Breast epithelium (tissue), 4 donors: ENCODE measurements around the gene CCDC91. TPM values are rescaled to one million over a fixed set of nuclear protein-coding genes. Genes with fewer than 3 reads are reported as not detected.

Experiments used
- DNase-seq, 2 donors: peaks; one replicate each; pipeline ENCODE4 v3.0.0-alpha.2; 2019; ENCODE audit warnings: low spot score in 2 of 2
- H3K27ac ChIP-seq, 2 donors: fragments of 200-600 bp; sonication (generic) in 1 of 2; one replicate each; pipeline ENCODE4 v1.5.1; 2016 to 2019; ENCODE audit warnings: mild to moderate bottlenecking in 1 of 2
- H3K27me3 ChIP-seq, 2 donors: fragments of 200-600 bp; sonication (generic) in 1 of 2; one replicate each; pipeline versions ENCODE4 v1.5.1 to v1.6.0; 2017 to 2019; ENCODE audit warnings: control low read depth in 1 of 2, mild to moderate bottlenecking in 1 of 2
- H3K36me3 ChIP-seq: fragments of 200-600 bp; one replicate; pipeline ENCODE4 v1.5.1; 2019
- H3K4me1 ChIP-seq, 2 donors: fragments of 200-600 bp; sonication (generic); one replicate each; pipeline ENCODE4 v1.5.1; 2016 to 2019; ENCODE audit warnings: control low read depth in 1 of 2
- H3K4me3 ChIP-seq, 3 donors: fragments of 200-600 bp; sonication (generic); 1 replicate in 2 of 3; 2 replicates in 1 of 3; pipeline ENCODE4 v1.5.1; 2016 to 2019; ENCODE audit warnings: mild to moderate bottlenecking in 3 of 3, moderate library complexity in 2 of 3
- H3K9me3 ChIP-seq, 2 donors: fragments of 200-600 bp; sonication (generic) in 1 of 2; one replicate each; pipeline ENCODE4 v1.5.1; 2016 to 2019; ENCODE audit warnings: control low read depth in 1 of 2
- CTCF ChIP-seq, 3 donors: fragments of 450-650 bp; IDR thresholded peaks; one replicate each; pipeline ENCODE4 v1.5.1; 2016 to 2017; ENCODE audit warnings: antibody characterized with exemption in 3 of 3, mild to moderate bottlenecking in 3 of 3, moderate library complexity in 3 of 3
- POLR2A ChIP-seq: fragments of 450-650 bp; IDR thresholded peaks from one replicate; pipeline ENCODE4 v1.6.1; 2016; ENCODE audit warnings: antibody characterized with exemption, mild to moderate bottlenecking, moderate library complexity
- POLR2AphosphoS5 ChIP-seq, 3 donors: sonication (generic); formaldehyde crosslinking; IDR thresholded peaks; one replicate each; pipeline ENCODE4 v1.6.1; 2017; ENCODE audit warnings: antibody characterized with exemption in 3 of 3
- intact Hi-C: fragments of 100-400 bp; cut with DNase I; formaldehyde crosslinking; loops from one replicate; pipeline ENCODE4 v1.15.1; 2023; ENCODE audit warnings: low total_unique reads
- total RNA-seq, 3 donors: library from RNA; depleted of rRNA; stranded (reverse); fragments of >200 nt; gene quantifications; one replicate each; pipeline ENCODE4 v1.1.0, GENCODE V29; 2016

CCDC91 gene
- total RNA-seq, 3 donors from 2014 or later = 45.9 to 68.9 (median 48.8) TPM

DNA sequence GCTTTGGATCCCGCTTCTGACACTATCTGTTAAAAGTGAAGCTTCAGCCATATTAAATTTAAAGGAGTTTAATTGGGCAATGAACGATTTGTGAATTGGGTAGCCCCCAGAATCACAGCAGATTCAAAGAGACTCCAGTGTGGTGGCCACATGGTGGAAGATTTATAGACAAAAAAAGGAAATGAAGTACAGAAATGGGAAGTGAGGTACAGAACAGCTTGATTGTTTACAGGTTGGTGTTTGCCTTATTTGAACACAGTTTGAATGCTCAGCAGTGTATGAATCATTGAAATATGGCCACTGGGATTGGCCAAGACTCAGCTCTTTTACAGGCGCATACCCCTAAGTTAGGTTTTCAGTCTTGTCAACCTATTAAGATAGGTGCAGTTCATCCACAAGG, 21.9 kb downstream of the CCDC91 start:
- H3K27me3 ChIP-seq = no peaks in the 10 kb centered on the region
- no peaks in the 10 kb centered on the region for H3K4me1 ChIP-seq
- TF ChIP-seq POLR2AphosphoS5 (IDR thresholded peaks at IDR 0.05) (no peak), POLR2A (no peak)
- intact Hi-C loops = no loop called here
- H3K27ac ChIP-seq = no peak overlapping the region
- no peaks in the 10 kb centered on the region for H3K9me3 ChIP-seq
- DNase-seq = no peak
- no peaks in the 10 kb centered on the region for H3K36me3 ChIP-seq
- H3K4me3 ChIP-seq = no peak overlapping the region

DNA sequence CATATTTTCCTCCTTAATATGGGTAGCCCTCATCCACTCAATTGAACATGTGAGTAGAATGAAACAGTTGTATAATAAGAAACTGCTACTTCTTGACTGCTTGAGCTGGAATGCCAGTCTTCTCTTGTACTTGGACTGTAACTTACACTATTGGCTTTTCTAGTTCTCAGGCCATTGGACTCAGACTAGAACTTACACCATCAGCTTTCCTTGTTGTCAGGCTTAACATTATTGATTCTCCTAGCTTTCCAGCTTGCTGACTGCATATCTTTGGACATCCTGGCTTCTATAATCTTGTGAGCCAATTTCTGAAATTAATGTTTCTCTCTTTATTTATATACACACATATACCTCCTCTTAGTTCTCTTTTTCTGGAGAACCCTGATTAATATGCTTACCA, 24.8 kb downstream of the CCDC91 start:
- H3K27ac ChIP-seq = no peak overlapping the region
- no peaks in the 10 kb centered on the region for H3K27me3 ChIP-seq
- H3K9me3 ChIP-seq = peaks cover 0 to 8% of the 10 kb centered on the region in 2 donors
- TF ChIP-seq CTCF (IDR thresholded peaks at IDR 0.05) (no peak), POLR2A (no peak), POLR2AphosphoS5 (IDR thresholded peaks at IDR 0.05) (no peak)
- no peaks in the 10 kb centered on the region for H3K4me1 ChIP-seq
- no peak overlapping the region for H3K4me3 ChIP-seq
- intact Hi-C loops = no loop called here
- no peaks in the 10 kb centered on the region for H3K36me3 ChIP-seq
- DNase-seq = no peak

- no peak overlapping the region for H3K4me3 ChIP-seq
- TF ChIP-seq POLR2A = no peak
- no peak for TF ChIP-seq CTCF (IDR thresholded peaks at IDR 0.05)
- no peak for TF ChIP-seq POLR2AphosphoS5 (IDR thresholded peaks at IDR 0.05)
- H3K27ac ChIP-seq = no peak overlapping the region
- H3K36me3 ChIP-seq = no peaks in the 10 kb centered on the region
- no peaks in the 10 kb centered on the region for H3K4me1 ChIP-seq
- no peak for DNase-seq
- no peaks in the 10 kb centered on the region for H3K27me3 ChIP-seq
- H3K9me3 ChIP-seq = peaks cover 0 to 8% of the 10 kb centered on the region in 2 donors
- intact Hi-C loops = no loop called here
Measured at GRCh38 chr12:28216016-28216415, 25.8 kb downstream of the CCDC91 start.

DNA sequence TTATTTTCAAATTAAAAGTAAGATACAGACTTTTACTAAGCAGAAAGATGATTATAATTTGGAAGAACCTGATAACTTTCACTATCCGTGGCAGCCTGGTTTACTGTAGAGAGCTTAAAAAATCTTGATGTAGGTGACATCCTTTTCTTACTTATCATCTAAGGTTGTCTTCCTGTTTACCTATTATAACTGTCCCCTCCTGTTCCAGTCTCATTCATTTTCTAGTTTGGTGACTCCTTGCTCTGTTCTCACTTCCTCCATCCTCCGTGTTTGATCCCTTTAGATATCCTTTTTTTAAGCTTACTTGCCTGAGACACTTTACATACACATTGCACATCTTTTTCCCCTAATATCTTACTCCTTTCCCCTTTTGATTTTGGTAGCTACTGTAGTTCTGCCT, 27.5 kb downstream of the CCDC91 start:
- H3K4me3 ChIP-seq = no peak overlapping the region
- no peak overlapping the region for H3K27ac ChIP-seq
- H3K36me3 ChIP-seq = no peaks in the 10 kb centered on the region
- H3K9me3 ChIP-seq = peaks cover 0 to 8% of the 10 kb centered on the region in 2 donors
- no peaks in the 10 kb centered on the region for H3K4me1 ChIP-seq
- no peaks in the 10 kb centered on the region for H3K27me3 ChIP-seq
- no peak for TF ChIP-seq POLR2A
- TF ChIP-seq POLR2AphosphoS5 (IDR thresholded peaks at IDR 0.05) = no peak
- TF ChIP-seq CTCF (IDR thresholded peaks at IDR 0.05) = no peak
- intact Hi-C loops = no loop called here
- no peak for DNase-seq

- no peak for TF ChIP-seq POLR2AphosphoS5 (IDR thresholded peaks at IDR 0.05)
- no peak for TF ChIP-seq CTCF (IDR thresholded peaks at IDR 0.05)
- no peak for TF ChIP-seq POLR2A
- Histone ChIP-seq H3K36me3 (no peaks in the 10 kb centered on the region), H3K4me3 (no peak overlapping the region), H3K4me1 (no peaks in the 10 kb centered on the region), H3K27me3 (no peaks in the 10 kb centered on the region), H3K9me3 (peaks cover 0 to 8% of the 10 kb centered on the region in 2 donors), H3K27ac (no peak overlapping the region)
- no peak for DNase-seq
- intact Hi-C loops = no loop called here
Measured at GRCh38 chr12:28218875-28219274, 28.6 kb downstream of the CCDC91 start.

GRCh38 chr12:28219827-28220226, 29.6 kb downstream of the CCDC91 start:
- intact Hi-C loops = no loop called here
- no peak for TF ChIP-seq POLR2AphosphoS5 (IDR thresholded peaks at IDR 0.05)
- TF ChIP-seq CTCF (IDR thresholded peaks at IDR 0.05) = no peak
- TF ChIP-seq POLR2A = no peak

More at GRCh38 chr12:28219827-28220226, 29.6 kb downstream of the CCDC91 start:
- Histone ChIP-seq H3K4me1 (no peaks in the 10 kb centered on the region), H3K27ac (no peak overlapping the region), H3K9me3 (peaks cover 0 to 8% of the 10 kb centered on the region in 2 donors), H3K36me3 (no peaks in the 10 kb centered on the region), H3K27me3 (no peaks in the 10 kb centered on the region), H3K4me3 (no peak overlapping the region)
- no peak for DNase-seq
